ENCODE data around the gene GTF2IRD1.

DNA sequence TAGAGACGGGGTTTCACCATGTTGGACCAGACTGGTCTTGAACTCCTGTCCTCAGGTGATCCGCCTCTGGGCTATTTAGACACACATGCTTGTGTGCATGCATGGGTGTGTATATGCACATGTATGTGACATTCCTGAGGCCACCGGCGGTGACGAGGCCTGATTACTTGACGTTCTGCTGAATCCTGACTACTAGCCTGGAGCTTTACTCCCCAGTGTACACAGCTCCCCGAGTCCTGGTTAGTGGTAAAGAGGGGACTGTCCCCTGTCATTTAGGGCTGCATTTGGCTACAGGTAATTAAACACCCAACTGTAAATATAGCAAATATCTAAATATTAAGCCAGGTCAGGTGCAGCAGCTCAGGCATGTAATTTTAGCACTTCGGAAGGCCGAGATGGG, 14.2 kb downstream of the GTF2IRD1 start:
- TF ChIP-seq, protein P1, sequence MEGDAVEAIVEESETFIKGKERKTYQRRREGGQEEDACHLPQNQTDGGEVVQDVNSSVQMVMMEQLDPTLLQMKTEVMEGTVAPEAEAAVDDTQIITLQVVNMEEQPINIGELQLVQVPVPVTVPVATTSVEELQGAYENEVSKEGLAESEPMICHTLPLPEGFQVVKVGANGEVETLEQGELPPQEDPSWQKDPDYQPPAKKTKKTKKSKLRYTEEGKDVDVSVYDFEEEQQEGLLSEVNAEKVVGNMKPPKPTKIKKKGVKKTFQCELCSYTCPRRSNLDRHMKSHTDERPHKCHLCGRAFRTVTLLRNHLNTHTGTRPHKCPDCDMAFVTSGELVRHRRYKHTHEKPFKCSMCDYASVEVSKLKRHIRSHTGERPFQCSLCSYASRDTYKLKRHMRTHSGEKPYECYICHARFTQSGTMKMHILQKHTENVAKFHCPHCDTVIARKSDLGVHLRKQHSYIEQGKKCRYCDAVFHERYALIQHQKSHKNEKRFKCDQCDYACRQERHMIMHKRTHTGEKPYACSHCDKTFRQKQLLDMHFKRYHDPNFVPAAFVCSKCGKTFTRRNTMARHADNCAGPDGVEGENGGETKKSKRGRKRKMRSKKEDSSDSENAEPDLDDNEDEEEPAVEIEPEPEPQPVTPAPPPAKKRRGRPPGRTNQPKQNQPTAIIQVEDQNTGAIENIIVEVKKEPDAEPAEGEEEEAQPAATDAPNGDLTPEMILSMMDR (IDR thresholded peaks at IDR 0.05; ENCODE audit: low read depth, low read length): no peak
- TF ChIP-seq POLR2A (IDR thresholded peaks at IDR 0.05; ENCODE audit: extremely low read depth, insufficient read length): no peak

Data from NB4 (cell line).